Right lobe of liver (tissue), 6 donors: ENCODE results near the gene KIF5C. TPM values are rescaled to one million over a fixed set of nuclear protein-coding genes. Genes with fewer than 3 reads are reported as not detected.

ENCODE experiments used
- ATAC-seq, 4 donors: fragments of 200-7000 bp; cut with Tn5 transposase; one replicate each; pipeline ENCODE4 v1.9.1; 2020; ENCODE audit warnings: mild to moderate bottlenecking in 4 of 4, moderate library complexity in 4 of 4
- DNase-seq, 3 donors: peaks; one replicate each; pipeline ENCODE4 v3.0.0-alpha.2; 2020
- H3K27ac ChIP-seq, 3 donors: fragments of 200-600 bp; one replicate each; pipeline ENCODE4 v1.8.0; 2022
- H3K27me3 ChIP-seq, 2 donors: fragments of 200-600 bp; one replicate each; pipeline ENCODE4 v1.8.0; 2022
- H3K36me3 ChIP-seq, 4 donors: fragments of 200-600 bp; sonication (generic) in 1 of 4; one replicate each; pipeline versions ENCODE4 v1.5.1 to v1.8.0; 2017 to 2022; ENCODE audit warnings: control low read depth in 1 of 4
- H3K4me1 ChIP-seq, 4 donors: fragments of 200-600 bp; sonication (generic) in 1 of 4; one replicate each; pipeline versions ENCODE4 v1.5.1 to v1.8.0; 2017 to 2022; ENCODE audit warnings: control low read depth in 1 of 4
- H3K4me3 ChIP-seq, 3 donors: fragments of 200-600 bp; one replicate each; pipeline ENCODE4 v1.8.0; 2022
- H3K9me3 ChIP-seq, 4 donors: fragments of 200-600 bp; sonication (generic) in 1 of 4; one replicate each; pipeline versions ENCODE4 v1.5.1 to v1.8.0; 2017 to 2022; ENCODE audit warnings: control low read depth in 1 of 4
- POLR2A ChIP-seq: fragments of 450-650 bp; IDR thresholded peaks from one replicate; pipeline ENCODE4 v1.6.1; 2017; ENCODE audit warnings: antibody characterized with exemption, mild to moderate bottlenecking
- WGBS: methylation state at CpG from one replicate; pipeline ENCODE4 v1.1.6; 2018; ENCODE audit warnings: low coverage, low lambda C conversion rate; ENCODE audit not compliant: insufficient coverage; ENCODE audit errors: missing lambda C conversion rate; 5-methylcytosine and 5-hydroxymethylcytosine counted together
- intact Hi-C, 2 donors: fragments of 100-400 bp; cut with DNase I; formaldehyde crosslinking; loops; one replicate each; pipeline versions ENCODE4 v1.11.2 to v1.14.1; 2022
- total RNA-seq, 6 experiments: library from RNA; depleted of rRNA in 2 of 6; stranded (reverse); fragments of >200 nt in 2 of 6; fragmentation: NEBNext Ultra II Directional in 3 of 6; extraction: Animal tissue kit (Norgen Biotek cat#: 25700) in 3 of 6; gene quantifications; one replicate each; pipeline versions ENCODE4 v1.1.0 to v1.2.4, GENCODE V29; 2016 to 2023
- TF ChIP-seq, protein P1 (sequence below), 4 donors: fragments of 200-600 bp in 3 of 4; fragments of 450-650 bp in 1 of 4; IDR thresholded peaks; one replicate each; pipeline versions ENCODE4 v1.5.1 to v1.8.0; 2016 to 2022; ENCODE audit warnings: antibody characterized with exemption in 4 of 4, mild to moderate bottlenecking in 2 of 4
- donor health status: DM: no; HTN: yes; CAD: no.
- donor health status: DM: no; HTN: no; CAD: no.
- donor health status: DM: no; HTN: no; CAD: no.
- donor health status: DM: no; HTN: yes; CAD: no.
- donor health status: DM: no; HTN: yes; CAD: no.

Gene KIF5C
- total RNA-seq, 6 experiments from 2014 or later: 0.07 to 1.1 (median 0.34) TPM

GRCh38 chr2:149004836-149005235 lies 129.8 kb downstream of the KIF5C start:
- ATAC-seq (no peak), DNase-seq (no peak)
- 84% methylated on average over 3 of the region's 3 CpGs for WGBS
- Histone ChIP-seq H3K36me3 (no peaks in the 10 kb centered on the region), H3K4me3 (no peak overlapping the region), H3K27me3 (no peaks in the 10 kb centered on the region), H3K9me3 (no peaks in the 10 kb centered on the region), H3K27ac (no peak overlapping the region), H3K4me1 (no peaks in the 10 kb centered on the region)
- intact Hi-C loops: no loop called here
- TF ChIP-seq, protein P1, sequence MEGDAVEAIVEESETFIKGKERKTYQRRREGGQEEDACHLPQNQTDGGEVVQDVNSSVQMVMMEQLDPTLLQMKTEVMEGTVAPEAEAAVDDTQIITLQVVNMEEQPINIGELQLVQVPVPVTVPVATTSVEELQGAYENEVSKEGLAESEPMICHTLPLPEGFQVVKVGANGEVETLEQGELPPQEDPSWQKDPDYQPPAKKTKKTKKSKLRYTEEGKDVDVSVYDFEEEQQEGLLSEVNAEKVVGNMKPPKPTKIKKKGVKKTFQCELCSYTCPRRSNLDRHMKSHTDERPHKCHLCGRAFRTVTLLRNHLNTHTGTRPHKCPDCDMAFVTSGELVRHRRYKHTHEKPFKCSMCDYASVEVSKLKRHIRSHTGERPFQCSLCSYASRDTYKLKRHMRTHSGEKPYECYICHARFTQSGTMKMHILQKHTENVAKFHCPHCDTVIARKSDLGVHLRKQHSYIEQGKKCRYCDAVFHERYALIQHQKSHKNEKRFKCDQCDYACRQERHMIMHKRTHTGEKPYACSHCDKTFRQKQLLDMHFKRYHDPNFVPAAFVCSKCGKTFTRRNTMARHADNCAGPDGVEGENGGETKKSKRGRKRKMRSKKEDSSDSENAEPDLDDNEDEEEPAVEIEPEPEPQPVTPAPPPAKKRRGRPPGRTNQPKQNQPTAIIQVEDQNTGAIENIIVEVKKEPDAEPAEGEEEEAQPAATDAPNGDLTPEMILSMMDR (IDR thresholded peaks at IDR 0.05): no peak
- no peak for TF ChIP-seq POLR2A

DNA sequence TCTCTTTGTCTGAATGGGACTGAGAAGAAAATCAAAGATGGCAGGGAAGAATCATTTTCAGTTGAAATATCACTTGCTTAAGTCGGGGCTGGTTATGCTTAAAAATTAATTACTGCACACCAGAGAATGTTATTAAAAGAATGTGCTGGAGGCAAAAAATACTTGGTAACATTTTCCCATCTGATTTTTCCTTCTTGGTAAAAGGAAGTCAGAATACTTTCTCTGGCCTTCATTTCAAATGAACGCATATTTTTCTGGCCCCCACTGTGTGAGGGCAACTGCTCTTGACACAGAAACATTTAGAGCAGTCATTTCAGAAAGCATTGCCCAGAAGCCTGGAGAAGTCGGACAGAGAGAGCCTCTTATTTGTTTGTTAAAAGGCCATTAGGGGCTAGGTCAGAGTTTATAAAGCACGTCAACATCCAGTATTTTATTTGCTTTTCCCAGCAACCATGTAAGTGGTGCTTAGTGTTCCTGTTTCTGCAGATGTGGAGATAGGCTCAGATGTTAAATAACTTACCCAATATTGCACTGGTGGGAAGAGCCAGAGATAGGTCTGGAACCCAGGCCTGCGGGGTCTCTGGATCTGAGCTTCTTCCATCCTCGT lies 130.5 kb downstream of the KIF5C start:
- ATAC-seq (no peak), DNase-seq (no peak)
- intact Hi-C loops: no loop called here
- TF ChIP-seq, protein P1 (IDR thresholded peaks at IDR 0.05): no peak
- no peak for TF ChIP-seq POLR2A
- H3K27me3 ChIP-seq: no peaks in the 10 kb centered on the region
- H3K4me3 ChIP-seq: no peak overlapping the region
- H3K27ac ChIP-seq: no peak overlapping the region
- H3K36me3 ChIP-seq: no peaks in the 10 kb centered on the region
- H3K4me1 ChIP-seq: no peaks in the 10 kb centered on the region
- WGBS: 32% methylated on average over 4 of the region's 6 CpGs
- H3K9me3 ChIP-seq: no peaks in the 10 kb centered on the region

- no peaks in the 10 kb centered on the region for H3K9me3 ChIP-seq
- H3K27ac ChIP-seq: no peak overlapping the region
- no peak overlapping the region for H3K4me3 ChIP-seq
- DNase-seq (no peak), ATAC-seq (no peak)
- no peaks in the 10 kb centered on the region for H3K4me1 ChIP-seq
- intact Hi-C loops: no loop called here
- 67% methylated on average over 2 of the region's 4 CpGs for WGBS
- no peaks in the 10 kb centered on the region for H3K27me3 ChIP-seq
- H3K36me3 ChIP-seq: no peaks in the 10 kb centered on the region
- TF ChIP-seq, protein P1 (IDR thresholded peaks at IDR 0.05): no peak
- no peak for TF ChIP-seq POLR2A
These were observed 132.0 kb downstream of the KIF5C start for GRCh38 chr2:149006883-149007543.

- Histone ChIP-seq H3K4me3 (no peak overlapping the region), H3K27ac (no peak overlapping the region), H3K4me1 (no peaks in the 10 kb centered on the region), H3K36me3 (no peaks in the 10 kb centered on the region), H3K27me3 (no peaks in the 10 kb centered on the region), H3K9me3 (no peaks in the 10 kb centered on the region)
- intact Hi-C loops: no loop called here
- no peak for DNase-seq
- no peak for ATAC-seq
- TF ChIP-seq, protein P1 (IDR thresholded peaks at IDR 0.05): no peak
- no peak for TF ChIP-seq POLR2A
- WGBS: 46% methylated on average over 3 of the region's 7 CpGs
These were observed 133.4 kb downstream of the KIF5C start for GRCh38 chr2:149008381-149008780.
